Activated CD8-positive, alpha-beta memory T cell treated with anti-CD3 and anti-CD28 coated beads, Interleukin-2, amount 10 ng/mL, durations not matched to agents 7 days and 5 days (primary cell): ENCODE results near the gene CTNNAL1. TPM values are rescaled to one million over a fixed set of nuclear protein-coding genes. Genes with fewer than 3 reads are reported as not detected.

ENCODE experiments used
- ATAC-seq: fragments of 150-1000 bp; cut with Tn5 transposase; one replicate; pipeline ENCODE4 v1.10.0; 2021; ENCODE audit warnings: moderate library complexity
- CTCF ChIA-PET: fragments of 350-600 bp; sonication (Branson Sonifier 250); formaldehyde crosslinking; loops from one replicate; lab custom pipeline; 2021; ENCODE audit warnings: antibody characterized with exemption; lab: Charles Lee
- DNase-seq: peaks from one replicate; pipeline ENCODE4 v3.0.0-alpha.2; 2020
- H3K27ac Mint-ChIP-seq: one replicate; pipeline ENCODE4 v1.8.0; 2021; ENCODE audit warnings: mild to moderate bottlenecking, mixed read lengths
- H3K27me3 Mint-ChIP-seq: one replicate; pipeline ENCODE4 v1.8.0; 2021; ENCODE audit warnings: mixed read lengths
- H3K36me3 Mint-ChIP-seq: one replicate; pipeline ENCODE4 v1.8.0; 2021; ENCODE audit warnings: mild to moderate bottlenecking, mixed read lengths
- H3K4me1 Mint-ChIP-seq: one replicate; pipeline ENCODE4 v1.8.0; 2021; ENCODE audit warnings: mixed read lengths
- H3K4me3 Mint-ChIP-seq: one replicate; pipeline ENCODE4 v1.8.0; 2021; ENCODE audit warnings: mild to moderate bottlenecking, moderate library complexity, mixed read lengths
- H3K9me3 Mint-ChIP-seq: one replicate; pipeline ENCODE4 v1.8.0; 2022; ENCODE audit warnings: low read depth, mixed read lengths
- total RNA-seq, 2 experiments: library from RNA; stranded (reverse); gene quantifications; one replicate each; pipeline ENCODE4 v1.2.3, GENCODE V29; 2021

Gene CTNNAL1
- total RNA-seq, 2 experiments from 2014 or later: 18.8 to 21.5 TPM

GRCh38 chr9:109037946-109038715, 24.8 kb upstream of the CTNNAL1 start:
- H3K4me1 Mint-ChIP-seq: no peaks in the 10 kb centered on the region
- CTCF ChIA-PET: no interaction called here
- no peak for DNase-seq
- H3K4me3 Mint-ChIP-seq: no peak overlapping the region
- no peaks in the 10 kb centered on the region for H3K9me3 Mint-ChIP-seq
- H3K27ac Mint-ChIP-seq: no peak overlapping the region
- H3K36me3 Mint-ChIP-seq: peaks cover 36% of the 10 kb centered on the region
- no peak for ATAC-seq
- no peaks in the 10 kb centered on the region for H3K27me3 Mint-ChIP-seq

DNA sequence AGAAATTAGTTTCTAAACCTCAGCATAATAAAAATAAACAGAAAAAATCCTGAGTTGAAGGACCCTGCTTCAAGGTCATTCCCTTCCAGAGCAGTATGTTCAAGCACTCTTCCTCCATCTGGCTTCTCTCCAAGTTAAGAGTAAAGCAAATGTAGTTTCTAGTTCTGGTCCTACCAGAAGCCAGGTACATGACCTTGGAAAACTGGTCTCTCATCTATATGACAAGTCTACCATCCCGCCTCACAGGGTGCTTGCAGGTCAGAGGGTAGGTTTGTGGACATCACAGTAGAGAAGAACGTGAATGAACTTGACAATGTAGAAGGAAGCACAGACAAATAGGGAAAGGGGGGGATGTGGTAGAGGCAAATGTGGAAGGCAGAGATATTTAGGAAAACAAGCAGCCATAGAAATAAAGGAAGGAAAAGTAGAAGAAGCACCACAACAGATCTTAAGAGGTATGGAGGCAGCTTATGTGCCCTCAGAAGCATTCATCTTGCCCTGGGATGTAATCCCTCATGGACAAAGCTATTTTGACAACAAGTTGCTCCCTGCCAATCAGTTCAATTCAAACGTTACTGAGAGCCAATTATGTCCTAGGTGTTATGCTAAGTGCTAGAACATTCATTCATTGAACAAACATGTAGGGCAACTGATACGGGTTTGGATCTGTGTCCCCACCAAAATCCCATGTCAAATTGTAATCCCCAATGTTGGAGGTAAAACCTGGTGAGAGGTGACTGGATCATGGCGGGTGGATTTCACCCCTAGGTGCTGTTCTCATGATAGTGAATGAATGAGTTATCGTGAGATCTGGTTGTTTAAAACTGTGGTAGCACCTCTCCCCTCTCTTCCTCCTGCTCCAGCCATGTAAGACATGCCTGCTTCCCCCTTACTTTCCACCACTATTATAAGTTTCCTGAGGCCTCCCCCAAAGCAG, 23.7 kb upstream of the CTNNAL1 start:
- no peaks in the 10 kb centered on the region for H3K4me1 Mint-ChIP-seq
- no peak for ATAC-seq
- CTCF ChIA-PET: no interaction called here
- no peaks in the 10 kb centered on the region for H3K27me3 Mint-ChIP-seq
- H3K27ac Mint-ChIP-seq: no peak overlapping the region
- H3K4me3 Mint-ChIP-seq: no peak overlapping the region
- H3K36me3 Mint-ChIP-seq: peaks cover 32% of the 10 kb centered on the region
- no peaks in the 10 kb centered on the region for H3K9me3 Mint-ChIP-seq
- DNase-seq: no peak

- no peaks in the 10 kb centered on the region for H3K27me3 Mint-ChIP-seq
- no peaks in the 10 kb centered on the region for H3K4me1 Mint-ChIP-seq
- ATAC-seq (no peak), DNase-seq (no peak)
- H3K9me3 Mint-ChIP-seq: no peaks in the 10 kb centered on the region
- no peak overlapping the region for H3K4me3 Mint-ChIP-seq
- no peak overlapping the region for H3K27ac Mint-ChIP-seq
- H3K36me3 Mint-ChIP-seq: peaks cover 29% of the 10 kb centered on the region
- CTCF ChIA-PET: no interaction called here
Measured at GRCh38 chr9:109035684-109036423, 22.6 kb upstream of the CTNNAL1 start.

DNA sequence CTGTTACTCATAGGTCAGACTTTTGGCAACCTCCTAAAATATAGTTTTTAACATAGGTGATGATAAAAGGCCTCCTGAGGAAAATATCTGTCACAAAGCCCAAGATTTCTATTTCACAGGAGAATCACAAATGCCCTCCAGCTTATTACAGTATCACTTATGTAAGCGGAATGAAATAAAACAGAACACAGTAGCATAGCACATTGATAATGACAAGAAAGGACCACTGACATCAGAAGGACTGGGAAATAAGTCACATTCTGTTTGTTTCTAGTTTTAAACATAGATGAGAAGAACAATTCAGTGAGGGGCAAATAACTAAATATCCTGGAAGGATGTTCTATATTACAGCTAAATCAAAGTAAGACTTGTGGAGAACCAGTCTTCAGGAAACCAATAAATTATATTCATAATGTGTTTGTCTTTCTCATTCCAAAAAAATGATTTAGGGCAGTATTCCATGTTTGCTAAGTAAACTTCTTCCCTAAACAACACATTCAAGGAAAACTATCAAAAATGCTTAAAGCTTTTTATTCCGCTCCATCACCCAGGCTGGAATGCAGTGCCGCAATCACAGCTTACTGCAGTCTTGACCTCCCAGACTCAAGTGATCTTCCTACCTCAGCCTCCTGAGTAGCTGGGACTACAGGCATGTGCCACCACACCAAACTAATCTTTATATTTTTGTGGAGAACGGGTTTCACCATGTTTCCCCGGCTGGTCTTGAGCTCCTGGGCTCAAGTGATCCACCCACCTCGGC, 20.8 kb upstream of the CTNNAL1 start:
- no peak overlapping the region for H3K27ac Mint-ChIP-seq

GRCh38 chr9:109031241-109031640, 17.9 kb upstream of the CTNNAL1 start:
- H3K4me1 Mint-ChIP-seq: no peaks in the 10 kb centered on the region
- no peaks in the 10 kb centered on the region for H3K9me3 Mint-ChIP-seq
- no peak overlapping the region for H3K4me3 Mint-ChIP-seq
- H3K27me3 Mint-ChIP-seq: no peaks in the 10 kb centered on the region
- H3K36me3 Mint-ChIP-seq: peaks cover 21% of the 10 kb centered on the region
- DNase-seq (no peak), ATAC-seq (no peak)
- no peak overlapping the region for H3K27ac Mint-ChIP-seq
- CTCF ChIA-PET: no interaction called here

More for the DNA sequence above, 20.8 kb upstream of the CTNNAL1 start:
- Mint-ChIP-seq H3K9me3 (no peaks in the 10 kb centered on the region), H3K4me3 (no peak overlapping the region), H3K27me3 (no peaks in the 10 kb centered on the region), H3K4me1 (no peaks in the 10 kb centered on the region), H3K36me3 (peaks cover 26% of the 10 kb centered on the region)
- DNase-seq: no peak
- CTCF ChIA-PET: no interaction called here
- no peak for ATAC-seq

- H3K4me1 Mint-ChIP-seq: no peaks in the 10 kb centered on the region
- DNase-seq (no peak), ATAC-seq (no peak)
- H3K36me3 Mint-ChIP-seq: peaks cover 18% of the 10 kb centered on the region
- no peak overlapping the region for H3K27ac Mint-ChIP-seq
- CTCF ChIA-PET: no interaction called here
- H3K27me3 Mint-ChIP-seq: no peaks in the 10 kb centered on the region
- no peak overlapping the region for H3K4me3 Mint-ChIP-seq
- no peaks in the 10 kb centered on the region for H3K9me3 Mint-ChIP-seq
Measured at GRCh38 chr9:109030426-109030825, 17.1 kb upstream of the CTNNAL1 start.

- H3K27ac Mint-ChIP-seq: no peak overlapping the region
- ATAC-seq: no peak
- no peaks in the 10 kb centered on the region for H3K4me1 Mint-ChIP-seq
- H3K9me3 Mint-ChIP-seq: no peaks in the 10 kb centered on the region
- H3K36me3 Mint-ChIP-seq: peaks cover 12% of the 10 kb centered on the region
- DNase-seq: no peak
- no peak overlapping the region for H3K4me3 Mint-ChIP-seq
- H3K27me3 Mint-ChIP-seq: no peaks in the 10 kb centered on the region
- CTCF ChIA-PET: no interaction called here
Measured at GRCh38 chr9:109028457-109028856, 15.2 kb upstream of the CTNNAL1 start.

GRCh38 chr9:109027176-109027575, 13.9 kb upstream of the CTNNAL1 start:
- no peak for ATAC-seq
- H3K4me1 Mint-ChIP-seq: no peaks in the 10 kb centered on the region
- CTCF ChIA-PET: no interaction called here

DNA sequence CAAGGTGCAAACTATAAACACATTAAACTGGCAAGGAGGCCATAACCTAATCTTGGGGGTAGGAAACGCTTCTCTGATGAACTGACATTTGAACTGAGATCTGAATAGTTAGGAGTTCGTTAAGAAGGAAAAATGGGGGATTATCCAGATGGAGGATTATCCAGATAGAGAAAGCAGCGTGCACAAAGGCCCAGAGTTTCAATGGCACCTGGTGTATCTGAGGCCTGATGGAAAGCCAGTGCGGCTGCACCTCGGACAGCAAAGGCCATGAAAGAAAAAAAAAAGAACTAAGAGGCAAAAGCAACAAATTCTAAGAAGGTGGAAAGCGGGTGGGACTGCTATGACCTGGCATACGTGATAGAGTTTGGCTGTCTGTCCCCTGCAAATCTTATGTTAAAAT, 13.0 kb upstream of the CTNNAL1 start:
- Mint-ChIP-seq H3K27me3 (no peaks in the 10 kb centered on the region), H3K9me3 (no peaks in the 10 kb centered on the region), H3K36me3 (peaks cover 4% of the 10 kb centered on the region), H3K27ac (no peak overlapping the region), H3K4me1 (no peaks in the 10 kb centered on the region), H3K4me3 (no peak overlapping the region)
- ATAC-seq (no peak), DNase-seq (no peak)
- CTCF ChIA-PET: no interaction called here

More at GRCh38 chr9:109027176-109027575, 13.9 kb upstream of the CTNNAL1 start:
- H3K36me3 Mint-ChIP-seq: peaks cover 6% of the 10 kb centered on the region
- no peak overlapping the region for H3K4me3 Mint-ChIP-seq
- no peaks in the 10 kb centered on the region for H3K27me3 Mint-ChIP-seq
- DNase-seq: no peak
- no peak overlapping the region for H3K27ac Mint-ChIP-seq
- H3K9me3 Mint-ChIP-seq: no peaks in the 10 kb centered on the region

DNA sequence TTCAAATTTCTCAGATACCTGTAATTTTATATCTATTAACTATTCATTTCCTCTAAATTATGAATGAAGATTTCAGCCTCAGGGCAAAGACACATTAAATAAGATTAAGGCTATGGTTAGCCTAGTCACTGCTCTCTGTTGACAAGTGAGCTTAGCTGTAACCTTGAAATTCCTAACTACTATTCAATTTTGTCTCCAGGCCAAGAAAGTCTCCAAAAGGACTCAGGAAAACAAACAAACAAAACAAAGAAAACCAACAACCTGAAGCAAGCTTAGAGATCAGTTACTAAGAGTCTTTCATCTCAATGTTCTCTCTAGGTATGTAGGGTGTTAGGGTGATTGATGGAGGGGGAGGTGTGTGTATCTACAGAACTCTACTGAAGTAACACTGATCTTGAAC, 9.6 kb upstream of the CTNNAL1 start:
- Mint-ChIP-seq H3K4me1 (peaks cover 4% of the 10 kb centered on the region), H3K4me3 (no peak overlapping the region), H3K27me3 (no peaks in the 10 kb centered on the region), H3K27ac (no peak overlapping the region), H3K36me3 (peaks cover 7% of the 10 kb centered on the region), H3K9me3 (no peaks in the 10 kb centered on the region)
- CTCF ChIA-PET: interaction anchor here (1.2 kb wide), 1 partner anchor 24 kb away, joined by 3 read pairs; no protein-coding TSS in a partner anchor
- no peak for DNase-seq
- no peak for ATAC-seq

GRCh38 chr9:109020581-109021511, 7.5 kb upstream of the CTNNAL1 start:
- no peak for ATAC-seq
- Mint-ChIP-seq H3K27ac (no peak overlapping the region), H3K36me3 (peaks cover 7% of the 10 kb centered on the region), H3K4me3 (no peak overlapping the region), H3K27me3 (no peaks in the 10 kb centered on the region), H3K4me1 (peaks cover 4% of the 10 kb centered on the region), H3K9me3 (no peaks in the 10 kb centered on the region)
- CTCF ChIA-PET: no interaction called here
- no peak for DNase-seq

DNA sequence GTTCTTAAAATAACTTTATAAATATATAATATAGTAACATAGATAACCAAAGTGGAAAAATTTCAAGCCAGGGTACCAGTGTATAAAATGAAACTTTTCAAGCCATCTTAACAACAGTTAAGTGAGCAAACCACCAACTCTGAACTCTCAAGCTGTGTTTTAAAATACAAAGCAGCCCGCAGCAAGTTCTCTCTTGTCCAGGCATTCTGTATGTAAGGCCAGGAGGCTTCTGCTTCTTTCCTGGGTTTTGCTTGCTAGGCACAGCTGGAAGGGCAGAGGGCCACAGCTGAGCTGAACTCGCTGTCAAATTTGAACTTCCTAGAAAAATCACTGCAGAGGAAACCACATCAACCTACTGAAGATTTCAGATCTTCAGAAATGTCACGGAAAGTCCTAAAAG, 6.8 kb upstream of the CTNNAL1 start:
- Mint-ChIP-seq H3K36me3 (peaks cover 7% of the 10 kb centered on the region), H3K27ac (no peak overlapping the region), H3K4me3 (no peak overlapping the region), H3K4me1 (peaks cover 4% of the 10 kb centered on the region), H3K27me3 (no peaks in the 10 kb centered on the region), H3K9me3 (no peaks in the 10 kb centered on the region)
- ATAC-seq: no peak
- DNase-seq: no peak
- CTCF ChIA-PET: no interaction called here
